AG09319 (cell line): ENCODE data around the gene LGALS9.
"Not testable (repeated sequence)": the region's sequence is repeated elsewhere in the genome, so short reads cannot be mapped to it uniquely, and the experiment has no call there.

Source experiments
- DNase-seq: peaks from one replicate; pipeline ENCODE4 v3.0.0-alpha.2; 2010; ENCODE audit warnings: low read depth; ENCODE audit errors: extremely low read depth
- TF ChIP-seq, protein P1 (sequence below): IDR thresholded peaks from 2 replicates; pipeline ENCODE4 v1.5.1; 2011; ENCODE audit warnings: low read depth, mild to moderate bottlenecking, inconsistent platforms, low read length, moderate library complexity

Gene LGALS9

DNA sequence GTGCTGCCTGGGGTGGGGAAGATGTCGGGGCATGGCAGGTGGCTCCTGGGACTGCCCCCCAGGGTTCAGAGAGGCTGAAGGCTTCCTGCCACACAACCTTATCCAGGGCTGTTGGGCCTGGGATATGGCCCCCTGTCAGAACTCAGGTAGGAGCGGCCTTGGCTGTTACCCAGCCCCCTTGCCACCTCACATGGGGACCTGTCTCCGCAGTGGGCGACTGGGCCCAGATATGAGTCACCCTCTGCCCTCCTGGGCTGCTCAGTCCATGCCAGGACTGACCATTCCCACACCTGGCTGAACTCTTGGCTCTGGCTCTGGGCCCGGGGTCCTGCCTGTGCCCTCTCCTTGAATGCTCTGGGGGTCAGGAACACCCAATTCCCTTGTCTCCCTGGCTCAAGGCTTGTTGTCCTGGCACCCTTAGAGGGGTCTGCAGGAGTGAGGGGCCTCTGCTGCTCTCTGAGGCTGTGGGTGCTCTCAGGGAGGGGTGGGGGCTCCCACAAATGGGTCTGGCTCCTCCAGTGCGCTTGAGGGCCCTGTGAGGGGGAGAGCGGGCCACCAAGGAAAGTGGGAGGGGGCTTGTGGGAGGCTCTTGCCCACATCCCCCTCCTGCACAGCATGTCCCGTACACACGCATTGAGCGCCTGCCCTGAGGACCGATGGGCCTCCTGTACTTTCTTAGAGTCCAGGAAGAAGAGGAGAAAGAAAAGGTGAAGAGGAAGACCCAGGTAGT, 36.0 kb downstream of the LGALS9 start:
- DNase-seq: no peak
- TF ChIP-seq, protein P1, sequence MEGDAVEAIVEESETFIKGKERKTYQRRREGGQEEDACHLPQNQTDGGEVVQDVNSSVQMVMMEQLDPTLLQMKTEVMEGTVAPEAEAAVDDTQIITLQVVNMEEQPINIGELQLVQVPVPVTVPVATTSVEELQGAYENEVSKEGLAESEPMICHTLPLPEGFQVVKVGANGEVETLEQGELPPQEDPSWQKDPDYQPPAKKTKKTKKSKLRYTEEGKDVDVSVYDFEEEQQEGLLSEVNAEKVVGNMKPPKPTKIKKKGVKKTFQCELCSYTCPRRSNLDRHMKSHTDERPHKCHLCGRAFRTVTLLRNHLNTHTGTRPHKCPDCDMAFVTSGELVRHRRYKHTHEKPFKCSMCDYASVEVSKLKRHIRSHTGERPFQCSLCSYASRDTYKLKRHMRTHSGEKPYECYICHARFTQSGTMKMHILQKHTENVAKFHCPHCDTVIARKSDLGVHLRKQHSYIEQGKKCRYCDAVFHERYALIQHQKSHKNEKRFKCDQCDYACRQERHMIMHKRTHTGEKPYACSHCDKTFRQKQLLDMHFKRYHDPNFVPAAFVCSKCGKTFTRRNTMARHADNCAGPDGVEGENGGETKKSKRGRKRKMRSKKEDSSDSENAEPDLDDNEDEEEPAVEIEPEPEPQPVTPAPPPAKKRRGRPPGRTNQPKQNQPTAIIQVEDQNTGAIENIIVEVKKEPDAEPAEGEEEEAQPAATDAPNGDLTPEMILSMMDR: no peak

DNA sequence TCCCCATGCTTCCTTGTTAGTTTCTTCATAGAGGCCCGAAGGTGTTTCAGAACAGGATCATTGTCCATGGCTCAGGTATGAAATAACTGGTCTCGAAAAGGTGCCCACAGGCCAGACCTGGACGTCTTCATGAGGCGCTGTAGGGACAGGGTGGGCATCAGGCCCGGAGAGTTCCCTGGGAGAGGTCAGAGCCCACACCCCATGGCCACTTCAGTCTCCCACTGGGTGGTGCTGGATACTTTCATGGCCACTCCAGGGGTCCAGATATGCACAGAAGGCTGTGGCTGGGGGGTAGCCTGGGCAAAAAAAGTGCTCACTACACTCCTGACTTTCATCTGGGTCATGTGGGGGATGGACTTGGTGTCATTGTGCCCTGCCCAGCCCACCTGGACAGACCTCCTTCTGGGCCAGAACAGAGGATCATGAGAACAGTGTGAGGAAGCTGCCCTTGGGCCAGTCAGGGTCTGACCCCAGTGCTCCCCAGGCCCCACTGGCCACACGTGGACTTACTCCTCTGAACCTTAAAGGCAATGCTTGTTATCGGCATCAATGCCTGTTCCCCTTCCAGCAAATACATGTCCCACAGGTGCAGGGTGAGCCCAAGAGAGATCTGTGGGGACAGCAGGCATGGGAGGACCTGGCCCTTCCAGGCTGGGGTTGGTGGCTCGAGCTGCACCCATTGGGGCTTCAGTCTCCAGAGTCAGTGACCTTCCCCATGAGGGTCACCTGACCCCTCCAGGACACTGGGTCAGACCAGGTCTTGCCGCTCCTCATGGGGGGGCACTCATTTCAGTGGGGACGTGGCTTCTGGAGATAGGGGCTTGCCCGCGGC, 36.9 kb downstream of the LGALS9 start:
- TF ChIP-seq, protein P1: no peak
- DNase-seq: no peak

DNA sequence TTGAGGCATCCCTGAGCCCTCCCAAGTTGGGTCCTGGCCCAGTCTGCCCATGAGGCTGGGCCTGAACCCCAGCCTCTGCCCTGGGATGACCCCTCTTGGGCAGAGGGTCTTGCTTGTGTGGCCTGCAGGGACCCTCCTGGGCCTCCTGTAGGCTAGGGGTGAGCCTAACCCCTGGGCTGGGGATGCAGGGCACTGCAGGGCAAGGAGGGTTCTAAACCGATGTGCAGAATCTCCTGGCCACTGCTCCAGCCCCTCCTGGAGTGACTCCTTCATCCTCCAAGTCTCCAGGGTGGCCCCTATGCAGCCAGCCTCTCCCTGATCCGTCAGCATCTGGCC, 37.5 kb downstream of the LGALS9 start:
- TF ChIP-seq, protein P1: no peak
- DNase-seq: no peak

DNA sequence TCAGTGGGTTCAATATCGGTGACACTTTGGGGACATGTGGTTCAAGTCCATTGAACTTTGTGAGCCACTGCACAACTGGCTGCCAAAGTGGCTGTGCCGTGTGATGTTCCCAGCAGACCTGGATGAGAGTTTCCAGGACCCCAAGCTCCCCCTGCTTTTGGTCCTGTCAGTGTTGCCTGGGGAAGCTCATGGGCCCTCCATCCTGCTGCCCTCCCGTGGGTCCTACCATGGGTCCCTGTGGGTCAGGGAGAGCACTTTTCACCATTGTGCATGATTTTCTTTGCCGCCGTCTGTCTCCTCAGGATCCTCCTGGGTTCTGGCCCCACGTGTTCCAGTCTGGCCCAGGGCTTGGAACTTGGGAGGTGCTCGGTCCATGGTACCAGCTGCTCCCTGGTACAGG, 38.1 kb downstream of the LGALS9 start:
- TF ChIP-seq, protein P1: no peak
- no peak for DNase-seq

DNA sequence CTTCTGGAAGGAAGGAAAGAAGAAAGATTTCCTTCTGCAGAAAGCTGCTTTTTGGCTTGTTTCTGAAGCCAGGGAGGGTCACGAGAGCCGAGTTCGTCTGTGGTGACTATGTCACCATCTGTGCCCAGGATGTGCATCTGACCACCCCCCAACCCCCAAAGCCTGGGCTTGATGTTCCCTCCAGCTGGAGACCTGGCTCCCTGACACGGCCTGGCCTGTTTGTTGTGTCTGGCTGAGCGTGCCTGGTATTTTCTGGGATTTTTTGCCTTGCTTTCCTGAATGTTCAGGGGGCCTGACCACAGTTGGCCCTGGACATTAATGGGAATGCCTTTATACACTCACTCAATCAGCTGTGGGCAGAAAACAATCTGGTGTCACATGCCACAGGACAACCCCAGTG, 38.9 kb downstream of the LGALS9 start:
- DNase-seq: no peak
- TF ChIP-seq, protein P1: no peak

DNA sequence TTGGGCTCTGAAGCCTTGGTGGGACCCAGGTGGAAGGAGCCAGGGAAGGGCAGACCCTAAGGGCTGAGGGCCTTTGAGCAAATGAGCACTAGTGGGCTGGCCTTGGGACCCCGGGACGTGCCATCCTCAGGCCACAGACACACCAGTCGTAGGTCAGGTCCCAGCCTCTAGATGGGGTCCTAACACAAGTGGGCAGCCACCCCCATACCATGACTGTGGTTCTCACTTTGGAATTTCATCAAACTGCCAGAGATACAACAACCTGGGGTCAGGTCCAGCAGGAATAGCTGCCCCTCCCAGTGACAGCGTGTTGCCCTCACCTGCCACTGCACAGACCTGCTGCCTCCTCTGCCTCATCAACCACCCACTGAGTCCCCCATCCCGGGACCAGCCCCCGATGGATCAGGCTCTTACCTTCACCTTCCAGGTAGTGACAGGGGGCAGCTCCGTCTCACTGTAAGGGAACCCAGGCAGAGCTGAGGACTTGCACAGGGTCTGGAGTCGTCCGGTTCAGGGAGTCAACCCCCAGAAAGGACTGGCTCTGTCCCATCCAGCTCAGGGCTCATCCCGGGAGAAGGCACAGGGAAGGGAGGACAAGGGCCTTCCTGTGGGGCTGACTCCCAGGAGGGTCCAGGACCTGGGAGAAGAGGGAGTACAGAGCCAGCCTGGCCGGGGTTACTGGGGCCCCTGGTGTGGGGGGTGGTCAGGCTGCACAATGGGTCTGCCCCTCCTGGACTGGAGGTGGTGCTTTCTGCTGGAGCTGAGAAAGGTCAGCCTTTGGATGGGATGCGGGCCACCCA, 40.0 kb downstream of the LGALS9 start:
- TF ChIP-seq, protein P1: no peak
- DNase-seq: no peak

DNA sequence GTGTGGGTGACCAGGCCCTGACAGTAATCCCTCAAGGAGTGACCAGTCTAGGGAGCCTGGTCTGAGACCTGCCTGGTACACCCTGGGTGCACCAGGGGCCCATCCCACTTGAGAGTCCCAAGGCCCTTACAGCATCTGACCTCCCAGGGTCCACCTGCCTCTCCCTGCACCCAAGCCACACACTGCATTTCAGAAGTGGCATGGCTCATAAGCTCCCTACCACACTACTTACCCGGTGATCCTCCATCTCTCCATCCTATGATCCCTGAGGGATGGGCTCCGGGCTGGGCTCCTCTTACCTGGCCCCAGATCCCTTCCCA, 40.6 kb downstream of the LGALS9 start:
- TF ChIP-seq, protein P1: no peak
- DNase-seq: no peak

DNA sequence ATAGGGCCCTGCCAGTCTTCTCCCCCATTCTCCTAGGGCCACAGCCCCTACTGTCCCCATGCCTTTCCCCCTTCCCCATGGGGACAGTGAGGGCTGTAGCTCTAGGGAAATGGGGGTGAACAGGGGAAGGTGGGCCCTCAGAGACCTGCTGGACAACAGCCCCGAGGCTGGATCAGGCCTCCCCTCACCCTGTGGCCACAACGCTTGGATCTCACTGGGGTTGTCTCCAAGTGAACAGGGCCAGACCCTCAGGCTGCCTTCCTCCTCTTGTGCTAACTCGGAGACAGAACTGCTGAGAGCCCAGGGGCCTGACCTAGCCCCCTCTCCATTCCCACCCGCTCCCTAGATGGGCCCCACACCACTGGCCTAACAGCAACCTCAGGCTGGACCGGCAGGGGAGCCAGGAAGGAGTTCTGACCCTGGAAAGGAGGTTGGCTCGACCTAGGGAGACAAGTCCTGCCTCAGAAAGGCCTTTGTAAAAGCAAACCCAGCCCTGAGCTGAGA, 41.0 kb downstream of the LGALS9 start:
- not testable (repeated sequence) for DNase-seq
